GM23338 (cell line): ENCODE results near the gene SLX9. TPM values are rescaled to one million over a fixed set of nuclear protein-coding genes. Genes with fewer than 3 reads are reported as not detected.

Experiments
- ATAC-seq: fragments of 200-7000 bp; cut with Tn5 transposase; 3 replicates; pipeline ENCODE4 v1.9.1; 2020
- DNase-seq: peaks from one replicate; pipeline ENCODE4 v3.0.0-alpha.2; 2015; ENCODE audit warnings: low spot score
- H2AFZ ChIP-seq: fragments of 200-600 bp; sonication (generic); 2 replicates; pipeline ENCODE4 v1.8.0; 2016; ENCODE audit warnings: antibody characterized with exemption, mild to moderate bottlenecking, moderate library complexity
- H3F3A ChIP-seq: fragments of 200-600 bp; sonication (generic); replicated peaks from 2 replicates; pipeline ENCODE4 v1.8.0; 2017; ENCODE audit warnings: antibody characterized with exemption, mixed run types, low read depth
- H3K27ac ChIP-seq: fragments of 200-600 bp; sonication (generic); 2 replicates; pipeline ENCODE4 v1.6.1; 2016; ENCODE audit warnings: low read depth
- H3K27me3 ChIP-seq: fragments of 200-600 bp; sonication (generic); 2 replicates; pipeline ENCODE4 v1.8.0; 2016; ENCODE audit warnings: mild to moderate bottlenecking, mixed run types, moderate library complexity; ENCODE audit not compliant: insufficient read depth
- H3K36me3 ChIP-seq: fragments of 200-600 bp; sonication (generic); 2 replicates; pipeline ENCODE4 v1.8.0; 2016; ENCODE audit warnings: mild to moderate bottlenecking; ENCODE audit not compliant: insufficient read depth
- H3K4me1 ChIP-seq: fragments of 200-600 bp; sonication (generic); 2 replicates; pipeline ENCODE4 v1.8.0; 2016; ENCODE audit warnings: mild to moderate bottlenecking, moderate library complexity; ENCODE audit not compliant: insufficient read depth
- H3K4me2 ChIP-seq: fragments of 200-600 bp; sonication (generic); 2 replicates; pipeline ENCODE4 v1.7.1; 2017; ENCODE audit warnings: mixed run types
- H3K4me3 ChIP-seq: fragments of 200-600 bp; sonication (generic); 2 replicates; pipeline ENCODE4 v1.6.1; 2016; ENCODE audit warnings: mixed run types
- H3K79me2 ChIP-seq: fragments of 200-600 bp; sonication (generic); replicated peaks from 2 replicates; pipeline ENCODE4 v1.8.0; 2017; ENCODE audit warnings: mild to moderate bottlenecking; ENCODE audit not compliant: insufficient read depth
- H3K9me2 ChIP-seq: fragments of 200-600 bp; sonication (generic); 2 replicates; pipeline ENCODE4 v1.8.0; 2017; ENCODE audit not compliant: insufficient read depth
- H4K20me1 ChIP-seq: fragments of 200-600 bp; sonication (generic); replicated peaks from 2 replicates; pipeline ENCODE4 v1.8.0; 2017; ENCODE audit warnings: mild to moderate bottlenecking; ENCODE audit not compliant: insufficient read depth
- H3K27ac Mint-ChIP-seq: 2 replicates; pipeline ENCODE4 v1.8.0; 2020; ENCODE audit warnings: inconsistent platforms, mild to moderate bottlenecking, moderate library complexity, mixed read lengths
- H3K27me3 Mint-ChIP-seq: 3 replicates; pipeline ENCODE4 v1.8.0; 2022; ENCODE audit warnings: low read depth, mild to moderate bottlenecking, moderate library complexity, mixed read lengths, inconsistent platforms; ENCODE audit not compliant: insufficient read depth, poor library complexity
- H3K36me3 Mint-ChIP-seq: 3 replicates; pipeline ENCODE4 v1.8.0; 2021; ENCODE audit warnings: low read depth, mild to moderate bottlenecking, inconsistent platforms, moderate library complexity, mixed read lengths
- H3K4me1 Mint-ChIP-seq: 3 replicates; pipeline ENCODE4 v1.8.0; 2020; ENCODE audit warnings: mild to moderate bottlenecking, inconsistent platforms, mixed read lengths
- H3K4me3 Mint-ChIP-seq: 3 replicates; pipeline ENCODE4 v1.8.0; 2021; ENCODE audit warnings: moderate library complexity, mild to moderate bottlenecking, inconsistent platforms, mixed read lengths
- H3K9me3 Mint-ChIP-seq: 3 replicates; pipeline ENCODE4 v1.8.0; 2020; ENCODE audit warnings: moderate library complexity, mild to moderate bottlenecking, inconsistent platforms, mixed read lengths
- CREB1 ChIP-seq: fragments of 250-450 bp; sonication (Bioruptor Pico); IDR thresholded peaks from 2 replicates; pipeline ENCODE4 v1.5.0; 2020; ENCODE audit warnings: low read depth, mild to moderate bottlenecking, moderate library complexity
- EZH2 ChIP-seq: fragments of 200-600 bp; sonication (generic); IDR thresholded peaks from one replicate; pipeline ENCODE4 v1.8.0; 2017; ENCODE audit warnings: antibody characterized with exemption, mild to moderate bottlenecking, low read depth; ENCODE audit not compliant: unreplicated experiment
- EZH2phosphoT487 ChIP-seq: fragments of 200-600 bp; sonication (generic); IDR thresholded peaks from one replicate; pipeline ENCODE4 v1.8.1; 2018; ENCODE audit warnings: antibody characterized with exemption; ENCODE audit not compliant: unreplicated experiment
- JUNB ChIP-seq: IDR thresholded peaks from one replicate; pipeline ENCODE4 v1.6.1; 2016; ENCODE audit warnings: antibody characterized with exemption; ENCODE audit not compliant: unreplicated experiment
- NANOG ChIP-seq: IDR thresholded peaks from 2 replicates; pipeline ENCODE4 v1.6.1; 2016; ENCODE audit warnings: antibody characterized with exemption, borderline replicate concordance
- POLR2AphosphoS5 ChIP-seq: IDR thresholded peaks from 2 replicates; pipeline ENCODE4 v1.6.1; 2016; ENCODE audit warnings: antibody characterized with exemption, low read depth
- STAT1 ChIP-seq: IDR thresholded peaks from one replicate; pipeline ENCODE4 v1.6.1; 2016; ENCODE audit warnings: antibody characterized with exemption; ENCODE audit not compliant: unreplicated experiment
- ZNF114 ChIP-seq: fragments of 250-450 bp; sonication (Bioruptor Pico); IDR thresholded peaks from 2 replicates; pipeline ENCODE4 v1.5.0; 2020; ENCODE audit warnings: mild to moderate bottlenecking, moderate library complexity
- ZNF331 ChIP-seq: fragments of 250-450 bp; sonication (Bioruptor Pico); IDR thresholded peaks from 2 replicates; pipeline ENCODE4 v1.5.0; 2020; ENCODE audit warnings: low read depth, mild to moderate bottlenecking, moderate library complexity
- polyA plus RNA-seq: library from polyadenylated mRNA; unstranded; fragments of >200 nt; fragmentation: Nextera tagmentation; extraction: Ambion mirVana; gene quantifications from 2 replicates; pipeline ENCODE4 v1.2.1, GENCODE V29; 2016
- total RNA-seq: library from RNA; depleted of rRNA; stranded (reverse); fragments of >200 nt; shearing (Covaris generic); gene quantifications from 2 replicates; pipeline ENCODE4 v1.2.3, GENCODE V29; 2014
- TF ChIP-seq, protein P1 (sequence below): fragments of 250-450 bp; sonication (Bioruptor Pico); IDR thresholded peaks from 2 replicates; pipeline ENCODE4 v1.5.0; 2020; ENCODE audit warnings: mild to moderate bottlenecking, moderate library complexity

Gene SLX9
- total and polyA plus RNA-seq, 2 experiments from 2014 or later, result 41.5 to 46.9 TPM

DNA sequence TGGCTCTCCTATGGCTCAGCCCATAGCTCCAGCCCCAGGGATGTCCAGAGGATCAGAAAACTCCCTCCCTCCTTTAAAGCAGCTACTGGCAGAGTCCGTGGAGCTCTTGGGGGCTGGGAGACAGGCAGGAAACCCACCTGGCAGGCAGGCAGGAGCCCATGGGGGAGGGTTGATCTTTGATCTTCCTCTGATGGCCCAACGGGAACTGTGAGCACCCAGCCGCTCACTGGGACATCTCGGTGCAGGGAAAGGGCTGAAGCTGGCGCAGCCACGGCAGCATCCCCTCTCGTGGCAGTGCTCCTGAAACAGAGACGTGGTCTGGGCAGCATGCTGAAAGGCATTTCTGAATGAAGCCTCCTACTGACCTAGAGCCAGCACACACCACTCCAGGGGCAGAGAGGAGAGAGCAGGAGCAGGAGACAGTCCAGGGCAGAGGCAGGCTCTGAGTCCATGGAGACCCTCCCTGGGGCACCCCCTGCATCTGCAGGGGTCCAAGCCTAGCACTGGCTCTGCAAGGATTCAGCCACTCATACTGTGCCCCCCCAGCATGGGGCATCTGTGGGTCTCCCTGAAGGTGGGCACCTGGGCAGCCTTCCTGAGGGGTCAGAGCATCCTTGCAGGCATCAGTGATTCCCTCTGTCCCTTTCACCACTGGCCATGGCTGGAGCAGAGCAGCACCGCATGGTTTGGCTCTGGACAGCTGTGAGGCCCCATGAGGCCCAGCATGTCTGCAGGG lies 4.9 kb upstream of the SLX9 start (continued):
- TF ChIP-seq, protein P1, sequence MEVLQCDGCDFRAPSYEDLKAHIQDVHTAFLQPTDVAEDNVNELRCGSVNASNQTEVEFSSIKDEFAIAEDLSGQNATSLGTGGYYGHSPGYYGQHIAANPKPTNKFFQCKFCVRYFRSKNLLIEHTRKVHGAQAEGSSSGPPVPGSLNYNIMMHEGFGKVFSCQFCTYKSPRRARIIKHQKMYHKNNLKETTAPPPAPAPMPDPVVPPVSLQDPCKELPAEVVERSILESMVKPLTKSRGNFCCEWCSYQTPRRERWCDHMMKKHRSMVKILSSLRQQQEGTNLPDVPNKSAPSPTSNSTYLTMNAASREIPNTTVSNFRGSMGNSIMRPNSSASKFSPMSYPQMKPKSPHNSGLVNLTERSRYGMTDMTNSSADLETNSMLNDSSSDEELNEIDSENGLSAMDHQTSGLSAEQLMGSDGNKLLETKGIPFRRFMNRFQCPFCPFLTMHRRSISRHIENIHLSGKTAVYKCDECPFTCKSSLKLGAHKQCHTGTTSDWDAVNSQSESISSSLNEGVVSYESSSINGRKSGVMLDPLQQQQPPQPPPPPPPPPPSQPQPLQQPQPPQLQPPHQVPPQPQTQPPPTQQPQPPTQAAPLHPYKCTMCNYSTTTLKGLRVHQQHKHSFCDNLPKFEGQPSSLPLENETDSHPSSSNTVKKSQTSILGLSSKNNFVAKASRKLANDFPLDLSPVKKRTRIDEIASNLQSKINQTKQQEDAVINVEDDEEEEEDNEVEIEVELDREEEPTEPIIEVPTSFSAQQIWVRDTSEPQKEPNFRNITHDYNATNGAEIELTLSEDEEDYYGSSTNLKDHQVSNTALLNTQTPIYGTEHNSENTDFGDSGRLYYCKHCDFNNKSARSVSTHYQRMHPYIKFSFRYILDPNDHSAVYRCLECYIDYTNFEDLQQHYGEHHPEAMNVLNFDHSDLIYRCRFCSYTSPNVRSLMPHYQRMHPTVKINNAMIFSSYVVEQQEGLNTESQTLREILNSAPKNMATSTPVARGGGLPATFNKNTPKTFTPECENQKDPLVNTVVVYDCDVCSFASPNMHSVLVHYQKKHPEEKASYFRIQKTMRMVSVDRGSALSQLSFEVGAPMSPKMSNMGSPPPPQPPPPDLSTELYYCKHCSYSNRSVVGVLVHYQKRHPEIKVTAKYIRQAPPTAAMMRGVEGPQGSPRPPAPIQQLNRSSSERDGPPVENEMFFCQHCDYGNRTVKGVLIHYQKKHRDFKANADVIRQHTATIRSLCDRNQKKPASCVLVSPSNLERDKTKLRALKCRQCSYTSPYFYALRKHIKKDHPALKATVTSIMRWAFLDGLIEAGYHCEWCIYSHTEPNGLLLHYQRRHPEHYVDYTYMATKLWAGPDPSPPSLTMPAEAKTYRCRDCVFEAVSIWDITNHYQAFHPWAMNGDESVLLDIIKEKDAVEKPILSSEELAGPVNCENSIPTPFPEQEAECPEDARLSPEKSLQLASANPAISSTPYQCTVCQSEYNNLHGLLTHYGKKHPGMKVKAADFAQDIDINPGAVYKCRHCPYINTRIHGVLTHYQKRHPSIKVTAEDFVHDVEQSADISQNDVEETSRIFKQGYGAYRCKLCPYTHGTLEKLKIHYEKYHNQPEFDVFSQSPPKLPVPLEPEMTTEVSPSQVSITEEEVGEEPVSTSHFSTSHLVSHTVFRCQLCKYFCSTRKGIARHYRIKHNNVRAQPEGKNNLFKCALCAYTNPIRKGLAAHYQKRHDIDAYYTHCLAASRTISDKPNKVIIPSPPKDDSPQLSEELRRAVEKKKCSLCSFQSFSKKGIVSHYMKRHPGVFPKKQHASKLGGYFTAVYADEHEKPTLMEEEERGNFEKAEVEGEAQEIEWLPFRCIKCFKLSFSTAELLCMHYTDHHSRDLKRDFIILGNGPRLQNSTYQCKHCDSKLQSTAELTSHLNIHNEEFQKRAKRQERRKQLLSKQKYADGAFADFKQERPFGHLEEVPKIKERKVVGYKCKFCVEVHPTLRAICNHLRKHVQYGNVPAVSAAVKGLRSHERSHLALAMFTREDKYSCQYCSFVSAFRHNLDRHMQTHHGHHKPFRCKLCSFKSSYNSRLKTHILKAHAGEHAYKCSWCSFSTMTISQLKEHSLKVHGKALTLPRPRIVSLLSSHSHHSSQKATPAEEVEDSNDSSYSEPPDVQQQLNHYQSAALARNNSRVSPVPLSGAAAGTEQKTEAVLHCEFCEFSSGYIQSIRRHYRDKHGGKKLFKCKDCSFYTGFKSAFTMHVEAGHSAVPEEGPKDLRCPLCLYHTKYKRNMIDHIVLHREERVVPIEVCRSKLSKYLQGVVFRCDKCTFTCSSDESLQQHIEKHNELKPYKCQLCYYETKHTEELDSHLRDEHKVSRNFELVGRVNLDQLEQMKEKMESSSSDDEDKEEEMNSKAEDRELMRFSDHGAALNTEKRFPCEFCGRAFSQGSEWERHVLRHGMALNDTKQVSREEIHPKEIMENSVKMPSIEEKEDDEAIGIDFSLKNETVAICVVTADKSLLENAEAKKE (CRISPR knock-in tag), result no peak

DNA sequence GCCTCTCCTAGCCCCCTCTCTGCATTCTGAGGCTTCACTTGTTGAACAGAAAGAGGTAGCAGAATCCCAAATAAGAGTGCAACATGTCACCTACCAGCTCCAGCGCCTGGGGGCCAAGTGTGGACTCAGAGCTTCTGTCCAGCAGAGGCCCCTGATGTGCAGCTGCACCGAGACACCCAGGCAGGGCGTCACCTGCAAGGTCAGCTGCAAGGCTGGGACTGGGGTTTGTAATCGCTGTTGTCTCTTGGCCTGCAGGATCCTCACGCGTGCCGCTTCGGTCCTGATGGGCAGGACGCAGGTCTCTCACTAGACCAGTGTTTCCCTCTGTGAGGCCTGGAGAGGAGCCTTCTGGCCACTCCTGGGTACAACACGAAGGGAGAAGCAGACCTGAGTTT lies 4.3 kb upstream of the SLX9 start:
- Histone ChIP-seq H3K36me3 (no peaks in the 10 kb centered on the region), H3K4me3 (no peak overlapping the region), H3K27me3 (peaks cover 52% of the 10 kb centered on the region), H3K27ac (no peak overlapping the region), H3K79me2 (peaks cover 9% of the 10 kb centered on the region), H3K9me2 (no peaks in the 10 kb centered on the region), H4K20me1 (0 out of 2 replicates have a peak, but pooled peaks cover under 1% of the 10 kb centered on the region), H3K4me1 (peaks cover 7% of the 10 kb centered on the region; the same call in 1 of the 2 replicates), H3K4me2 (no peak overlapping the region), H2AFZ (no peak overlapping the region), H3F3A (no peaks in the 10 kb centered on the region; the same call in 1 of the 2 replicates)
- no peaks in the 10 kb centered on the region for H3K9me3 Mint-ChIP-seq
- H3K27ac Mint-ChIP-seq, result no peak overlapping the region
- DNase-seq (no peak), ATAC-seq (no peak)
- H3K4me1 Mint-ChIP-seq, result peaks cover 13% of the 10 kb centered on the region
- H3K27me3 Mint-ChIP-seq, result peaks cover 43% of the 10 kb centered on the region
- H3K36me3 Mint-ChIP-seq, result peaks cover 1% of the 10 kb centered on the region; the same call in 1 of the 3 replicates
- H3K4me3 Mint-ChIP-seq, result no peak overlapping the region
- no peak for TF ChIP-seq JUNB
- TF ChIP-seq, protein P1 (CRISPR knock-in tag), result no peak
- TF ChIP-seq EZH2phosphoT487, result no peak
- TF ChIP-seq EZH2, result no peak
- TF ChIP-seq CREB1, result no peak
- TF ChIP-seq ZNF331 (CRISPR knock-in tag), result no peak
- TF ChIP-seq STAT1, result no peak
- TF ChIP-seq POLR2AphosphoS5, result no peak
- no peak for TF ChIP-seq ZNF114 (CRISPR knock-in tag)
- TF ChIP-seq NANOG, result no peak
